Motor neuron (in vitro differentiated cells): ENCODE measurements around the gene SMARCA2. TPM values are rescaled to one million over a fixed set of nuclear protein-coding genes. Genes with fewer than 3 reads are reported as not detected.

Experiments used
- ATAC-seq, 8 experiments: fragments of 200-7000 bp; cut with Tn5 transposase; replicated peaks in 6 of 8; 2 replicates each; pipeline ENCODE4 v1.8.0; 2021; ENCODE audit warnings: mild to moderate bottlenecking in 8 of 8, moderate library complexity in 8 of 8
- H3K27ac ChIP-seq, 2 donors: fragments of 250-450 bp; sonication (Bioruptor Pico); 2 replicates each; pipeline ENCODE4 v1.9.0; 2021; ENCODE audit warnings: antibody characterized with exemption in 2 of 2, mild to moderate bottlenecking in 2 of 2, moderate library complexity in 1 of 2
- H3K4me1 ChIP-seq, 2 donors: fragments of 250-450 bp; sonication (Bioruptor Pico); replicated peaks in 1 of 2; 2 replicates each; pipeline ENCODE4 v1.6.1; 2021; ENCODE audit warnings: antibody characterized with exemption in 2 of 2, mild to moderate bottlenecking in 2 of 2, moderate library complexity in 1 of 2
- H3K4me3 ChIP-seq, 5 donors: fragments of 250-450 bp; sonication (Bioruptor Pico); 2 replicates each; pipeline ENCODE4 v1.9.0; 2021; ENCODE audit warnings: antibody characterized with exemption in 5 of 5, mild to moderate bottlenecking in 5 of 5, moderate library complexity in 4 of 5
- WGBS, 10 experiments: fragments of 450-650 bp; shearing (Covaris generic); methylation state at CpG; one replicate each; pipeline ENCODE4 v1.0.0; 2022; 5-methylcytosine and 5-hydroxymethylcytosine counted together
- in situ Hi-C, 9 experiments: fragments of 400-800 bp; cut with MboI; loops; one replicate each; pipeline ENCODE4 v1.15.0; 2021; ENCODE audit warnings: low sequenced_read_pairs in 9 of 9, low pct_unique_long_range_greater_than_20kb in 2 of 9; ENCODE audit not compliant: unreplicated experiment in 9 of 9
- total RNA-seq, 8 experiments: library from RNA; unstranded; fragments of 300-600 nt; gene quantifications; 2 replicates each; pipeline versions ENCODE4 v1.2.3 to v1.2.4, GENCODE V29; 2022

Gene SMARCA2
- total RNA-seq, 8 experiments from 2014 or later: 16.7 to 217 (median 66.6) TPM

DNA sequence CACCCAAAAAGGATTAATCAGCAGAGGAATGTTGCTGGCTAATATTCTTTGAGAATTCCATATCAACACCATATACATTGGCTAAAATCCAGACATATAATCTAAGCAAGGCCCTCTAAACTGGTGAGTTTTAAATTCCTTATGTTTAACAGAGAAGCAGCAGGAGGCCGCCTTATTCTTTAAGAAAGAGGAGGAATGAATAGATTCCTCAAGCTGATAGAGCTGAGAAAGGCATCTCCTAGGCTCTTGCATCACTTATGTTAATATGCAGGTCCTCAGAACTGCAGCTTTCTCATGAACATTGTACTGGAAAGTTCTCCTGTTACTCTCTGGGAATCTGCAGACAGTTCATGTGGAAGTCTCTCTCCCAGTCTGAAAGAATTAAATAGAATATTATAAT is 20.1 kb upstream of the SMARCA2 start:
- ATAC-seq: peak in 4 of 8 experiments; percentile 30 to 97 (median 94)
- in situ Hi-C loops: no loop called here
- H3K27ac ChIP-seq: no peak overlapping the region
- peaks cover 6 to 9% of the 10 kb centered on the region in 2 donors for H3K4me1 ChIP-seq
- 0 to 60% (median 29%) methylated on average over 1 of the region's 1 CpG; no CpG with 5 or more reads in 5 of the 10 experiments for WGBS, 10 experiments
- no peak overlapping the region for H3K4me3 ChIP-seq

DNA sequence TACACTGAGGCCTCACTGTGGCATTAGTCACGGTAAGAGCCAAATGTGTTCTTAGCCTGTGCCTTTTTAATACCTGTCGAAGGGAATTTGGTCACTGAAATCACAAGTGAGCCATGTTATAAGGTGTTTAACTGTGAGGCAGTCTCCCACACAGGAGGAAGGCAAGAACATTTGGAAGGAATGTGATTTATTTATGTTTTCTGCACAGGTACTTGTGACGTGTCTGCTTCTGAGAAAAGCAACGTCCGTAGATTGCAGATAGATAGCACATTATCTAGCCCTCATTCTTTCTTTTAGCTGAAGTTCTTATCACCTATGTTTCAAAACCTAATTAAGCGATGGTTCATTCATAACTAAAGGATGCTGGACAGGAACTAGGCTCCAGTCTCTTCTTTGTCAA is 19.0 kb upstream of the SMARCA2 start:
- no peak for ATAC-seq
- Histone ChIP-seq H3K4me1 (peaks cover 6 to 9% of the 10 kb centered on the region in 2 donors), H3K27ac (no peak overlapping the region), H3K4me3 (no peak overlapping the region)
- 57 to 100% (median 89%) methylated on average over 2 to 6 of the region's 6 CpGs for WGBS, 10 experiments
- in situ Hi-C loops: no loop called here

DNA sequence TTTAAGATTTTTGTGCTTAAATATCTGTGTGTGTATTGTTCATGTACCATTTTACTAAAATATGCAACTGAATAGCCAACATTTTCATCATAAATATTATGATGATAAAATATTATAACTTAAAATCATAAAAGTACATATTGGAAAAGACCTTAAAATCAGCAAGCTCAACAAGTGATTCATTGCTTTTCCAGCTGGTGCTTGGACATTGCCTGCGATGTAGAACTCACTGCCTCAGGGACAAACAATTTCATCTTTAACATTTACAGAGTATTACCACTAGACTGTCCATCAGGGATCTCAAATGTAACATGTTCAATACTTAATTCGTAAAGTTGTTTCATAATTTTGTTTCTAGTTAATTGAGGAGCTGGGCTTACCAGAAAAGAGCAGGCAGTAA is 17.5 kb upstream of the SMARCA2 start:
- no peak overlapping the region for H3K27ac ChIP-seq
- in situ Hi-C loops: no loop called here
- H3K4me1 ChIP-seq: peaks cover 6 to 9% of the 10 kb centered on the region in 2 donors
- 40 to 100% (median 78%) methylated on average over 1 to 2 of the region's 2 CpGs; no CpG with 5 or more reads in 2 of the 10 experiments for WGBS, 10 experiments
- H3K4me3 ChIP-seq: no peak overlapping the region
- ATAC-seq: no peak

DNA sequence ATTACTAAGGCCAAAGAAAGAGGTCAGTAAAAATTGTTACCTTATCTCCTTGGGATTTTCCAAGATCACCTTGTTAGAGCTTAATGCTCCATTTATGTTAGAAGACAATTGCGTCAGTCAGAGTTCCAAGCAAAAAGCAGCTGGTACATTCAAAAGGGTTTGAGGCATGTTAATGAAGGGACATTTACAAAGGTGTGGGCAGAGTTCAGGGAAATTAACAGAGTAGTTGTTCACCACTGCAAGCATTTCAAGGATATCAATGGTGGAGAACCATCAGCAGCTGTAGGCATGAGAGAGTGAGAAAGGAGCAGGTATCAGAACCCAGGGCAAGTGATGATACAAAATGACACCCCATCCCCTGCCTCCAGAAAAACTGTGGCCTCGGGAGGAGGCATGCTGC is 17.0 kb upstream of the SMARCA2 start:
- 0 to 100% (median 59%) methylated on average over 1 to 2 of the region's 2 CpGs; no CpG with 5 or more reads in 4 of the 10 experiments for WGBS, 10 experiments
- no peak overlapping the region for H3K4me3 ChIP-seq
- peak in 3 of 8 experiments; percentile 12 to 61 (median 57) for ATAC-seq
- H3K4me1 ChIP-seq: peaks cover 6 to 9% of the 10 kb centered on the region in 2 donors
- H3K27ac ChIP-seq: no peak overlapping the region
- in situ Hi-C loops: no loop called here

DNA sequence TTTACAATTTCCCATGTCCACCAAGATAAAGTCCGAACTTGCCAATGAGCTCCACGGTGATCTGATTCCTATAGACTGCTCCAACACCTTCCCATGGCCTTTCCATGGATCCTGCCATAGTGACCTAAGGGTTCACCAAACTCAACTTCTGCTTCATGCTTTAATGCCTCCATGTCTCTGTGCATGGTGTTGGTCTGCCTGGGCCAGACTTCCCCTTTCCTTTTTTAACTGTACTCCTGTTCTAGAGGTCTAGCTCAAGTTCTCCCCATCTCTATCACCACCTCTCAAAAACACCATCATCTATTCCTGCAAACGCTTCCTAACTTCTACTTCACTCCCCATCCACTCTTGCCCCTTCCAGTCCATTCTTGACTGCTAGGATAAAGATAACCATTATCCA is 14.8 kb upstream of the SMARCA2 start:
- H3K4me3 ChIP-seq: no peak overlapping the region
- H3K27ac ChIP-seq: no peak overlapping the region
- ATAC-seq: no peak
- WGBS, 10 experiments: 13 to 100% (median 85%) methylated on average over 1 to 3 of the region's 3 CpGs; no CpG with 5 or more reads in 2 of the 10 experiments
- H3K4me1 ChIP-seq: peaks cover 2 to 5% of the 10 kb centered on the region in 2 donors
- in situ Hi-C loops: no loop called here

DNA sequence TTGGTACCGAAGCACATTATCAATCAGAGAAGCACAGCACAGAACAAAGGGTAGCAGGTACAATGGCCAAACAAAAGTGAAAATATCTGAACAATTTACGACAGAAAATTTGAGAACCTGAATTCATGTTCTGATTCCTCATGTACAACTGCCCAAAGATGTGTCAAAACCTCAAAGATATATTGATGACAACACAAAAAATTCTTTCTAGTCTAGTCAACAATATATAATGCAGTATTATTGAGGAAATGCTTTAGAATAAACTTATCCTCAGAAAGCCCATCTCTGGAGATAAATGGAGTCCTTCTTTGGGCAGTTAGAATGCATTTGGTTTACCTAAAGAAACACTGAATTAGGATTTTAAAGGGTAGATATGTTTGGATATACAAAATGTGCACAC is 6.8 kb upstream of the SMARCA2 start:
- Histone ChIP-seq H3K4me3 (no peak overlapping the region), H3K4me1 (no peaks in the 10 kb centered on the region), H3K27ac (no peak overlapping the region)
- ATAC-seq: no peak
- in situ Hi-C loops: no loop called here
- 29 to 100% (median 78%) methylated on average over 1 to 2 of the region's 2 CpGs for WGBS, 10 experiments

DNA sequence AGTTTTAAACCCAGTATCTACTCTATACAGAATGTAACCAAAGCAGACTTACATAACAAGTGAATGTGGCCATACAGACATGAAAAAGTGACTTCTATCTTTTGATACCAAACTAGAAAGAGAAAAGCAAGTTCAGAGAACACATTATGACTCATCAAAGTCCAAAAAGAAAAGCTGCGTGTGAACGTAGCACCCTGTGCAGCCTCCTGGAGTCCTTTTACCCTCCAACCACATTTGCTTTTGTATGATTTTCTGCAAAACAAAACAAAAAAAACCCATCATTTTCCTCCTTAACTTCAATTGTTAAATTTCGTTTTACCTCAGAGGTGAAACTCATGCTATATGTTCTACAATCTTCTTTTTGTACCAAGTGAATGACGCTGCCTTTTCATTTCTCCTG is 2.8 kb upstream of the SMARCA2 start:
- H3K4me1 ChIP-seq: no peaks in the 10 kb centered on the region
- ATAC-seq: no peak
- 64 to 94% (median 81%) methylated on average over 1 to 4 of the region's 4 CpGs for WGBS, 10 experiments
- no peak overlapping the region for H3K27ac ChIP-seq
- no peak overlapping the region for H3K4me3 ChIP-seq
- in situ Hi-C loops: loop anchor here in 1 of 9 experiments (10.0 kb wide), 1 partner anchor 62 kb away; no protein-coding TSS in a partner anchor

DNA sequence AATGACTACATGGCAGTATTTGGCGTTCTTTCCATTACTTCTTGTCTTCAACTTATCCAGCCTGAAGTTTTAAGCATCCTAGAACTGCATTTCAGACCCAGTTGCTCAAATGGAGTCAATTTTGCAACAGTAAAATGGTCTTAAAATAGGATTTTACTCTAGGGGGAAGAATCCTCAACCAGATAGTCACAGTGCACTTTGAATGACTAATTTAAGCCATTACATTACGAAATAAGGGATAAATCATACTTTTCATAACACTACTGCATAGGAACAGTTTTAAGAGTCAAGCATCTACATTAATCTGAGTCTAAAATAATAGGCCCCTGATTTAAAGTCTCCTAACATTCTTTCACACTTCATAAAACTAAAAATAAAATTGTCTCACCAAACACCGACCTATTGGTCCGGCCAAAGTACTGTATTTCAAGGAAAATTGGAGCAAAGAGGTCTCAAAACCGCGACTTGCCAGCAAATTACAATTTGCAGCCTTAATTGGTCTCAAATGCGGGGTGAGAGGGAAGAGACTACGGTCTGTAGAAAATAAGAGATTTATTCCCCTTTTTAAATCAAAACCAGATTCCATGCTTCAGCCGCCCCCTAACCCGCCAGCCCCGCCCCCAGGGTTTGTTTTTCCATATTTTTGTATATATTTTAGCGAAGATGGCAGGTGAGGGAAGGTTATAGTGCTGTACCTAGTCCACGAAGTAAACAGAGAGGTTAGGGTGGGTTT is 1.2 kb upstream of the SMARCA2 start:
- in situ Hi-C loops: loop anchor here in 1 of 9 experiments (10.0 kb wide), 1 partner anchor 61 kb away; no protein-coding TSS in a partner anchor
- H3K4me1 ChIP-seq: peaks cover under 1 to 7% of the 10 kb centered on the region in 2 donors
- no peak overlapping the region for H3K27ac ChIP-seq
- no peak for ATAC-seq
- H3K4me3 ChIP-seq: peak overlapping the region; percentile 62 to 81 (median 67)
- WGBS, 10 experiments: 2 to 70% (median 33%) methylated on average over 2 to 13 of the region's 13 CpGs

DNA sequence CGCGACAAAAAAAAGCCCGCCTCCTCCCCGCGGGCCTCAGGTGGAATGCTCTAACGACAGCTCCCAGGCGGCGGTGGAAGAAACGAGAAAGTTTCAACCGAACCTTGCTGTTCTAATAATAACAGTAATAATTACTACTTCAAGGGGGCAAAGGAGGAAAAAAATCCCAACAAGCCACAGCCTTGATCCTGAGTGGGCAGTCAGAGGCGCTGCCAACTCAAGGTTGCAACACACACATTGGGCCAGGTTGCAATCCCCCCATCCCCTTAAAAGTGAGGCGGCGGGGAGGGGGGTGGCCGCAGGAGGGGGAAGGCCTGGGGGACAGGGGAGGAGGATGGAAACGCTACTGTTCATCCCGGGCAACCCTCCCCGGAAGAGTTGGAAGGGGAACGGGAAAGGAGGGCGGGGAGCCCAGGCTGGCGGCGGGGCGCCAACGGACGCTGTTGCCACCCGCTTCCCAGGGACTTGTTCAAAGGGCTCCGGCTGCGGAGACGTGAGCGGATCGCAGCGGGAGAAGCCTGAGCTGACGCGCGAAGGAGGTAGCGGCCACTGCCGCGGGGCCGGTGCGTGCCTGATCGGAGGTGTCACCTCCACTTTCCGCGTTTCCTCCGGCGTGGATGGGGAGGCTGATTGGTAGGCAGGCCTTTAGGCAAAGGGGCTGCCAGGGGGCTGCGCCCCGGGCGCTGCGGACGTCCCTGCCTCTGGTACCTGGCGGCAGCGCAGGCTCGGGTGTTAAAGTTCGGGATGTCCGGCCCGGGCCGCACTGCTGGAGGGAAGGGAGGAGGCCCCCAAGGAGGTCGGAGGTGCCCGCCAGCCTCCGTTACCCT is 647 bp downstream of the SMARCA2 start:
- peak in 3 of 8 experiments; percentile 0 for ATAC-seq
- WGBS, 10 experiments: 0 to 7% (median 0%) methylated on average over 2 to 8 of the region's 59 CpGs; no CpG with 5 or more reads in 6 of the 10 experiments
- peaks cover 6 to 11% of the 10 kb centered on the region in 2 donors for H3K4me1 ChIP-seq
- peak overlapping the region; percentile 22 to 28 for H3K27ac ChIP-seq
- in situ Hi-C loops: loop anchor here in 1 of 9 experiments (10.0 kb wide), 1 partner anchor 59 kb away; no protein-coding TSS in a partner anchor
- peak overlapping the region; percentile 62 to 81 (median 67) for H3K4me3 ChIP-seq

DNA sequence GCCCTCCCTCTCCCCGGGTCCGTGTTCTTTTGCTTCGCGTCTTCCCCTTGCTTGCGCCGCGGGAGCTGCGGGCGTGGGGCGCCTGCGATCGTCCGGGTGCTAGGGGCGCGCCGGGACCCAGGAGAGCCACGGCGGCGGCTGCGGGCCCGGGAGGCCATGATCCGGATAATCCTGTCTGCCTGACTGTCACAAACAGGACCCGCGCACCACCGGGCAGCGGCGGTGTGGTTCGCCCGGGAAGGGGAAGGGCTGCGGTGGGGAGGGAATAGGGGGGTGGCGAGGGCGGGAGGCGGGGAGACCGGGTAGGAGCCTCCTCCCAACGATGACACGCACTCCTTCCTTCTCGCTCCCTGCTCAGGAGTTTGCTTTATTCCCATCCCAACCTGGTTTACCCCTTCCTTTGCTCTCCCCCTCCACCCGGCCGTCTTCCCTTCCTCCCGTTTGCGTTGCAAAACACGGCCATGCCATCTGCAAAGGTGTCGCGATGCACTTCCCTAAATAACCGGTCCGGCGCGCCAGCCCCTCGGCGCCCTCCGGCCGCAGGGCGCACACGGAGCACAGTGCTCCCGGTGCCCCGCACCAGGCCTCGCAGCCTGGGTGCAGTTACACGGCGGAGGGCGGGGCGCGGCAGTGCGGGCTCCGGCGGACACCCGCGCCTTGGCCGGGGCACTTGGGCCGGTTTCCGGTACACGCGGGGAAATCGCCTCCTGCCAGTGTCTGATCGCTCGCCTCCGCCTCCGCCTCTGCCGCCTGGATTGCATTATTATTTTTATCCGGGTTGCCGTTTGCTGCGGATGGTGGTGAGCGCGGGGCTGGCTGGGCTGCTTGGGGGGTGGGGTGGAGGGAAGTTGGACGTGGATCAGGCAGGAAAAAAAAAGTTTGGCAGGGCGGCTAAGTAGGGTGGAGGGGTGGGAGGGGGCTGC is 1.5 kb downstream of the SMARCA2 start:
- peak; percentile 5 to 11 (median 9) for ATAC-seq
- WGBS, 10 experiments: 0 to 2% (median 0%) methylated on average over 3 to 26 of the region's 85 CpGs; no CpG with 5 or more reads in 5 of the 10 experiments
- peaks cover 6 to 11% of the 10 kb centered on the region in 2 donors for H3K4me1 ChIP-seq
- peak overlapping the region; percentile 62 to 81 (median 67) for H3K4me3 ChIP-seq
- in situ Hi-C loops: loop anchor here in 1 of 9 experiments (10.0 kb wide), 1 partner anchor 58 kb away; no protein-coding TSS in a partner anchor
- peak overlapping the region; percentile 28 to 39 for H3K27ac ChIP-seq

DNA sequence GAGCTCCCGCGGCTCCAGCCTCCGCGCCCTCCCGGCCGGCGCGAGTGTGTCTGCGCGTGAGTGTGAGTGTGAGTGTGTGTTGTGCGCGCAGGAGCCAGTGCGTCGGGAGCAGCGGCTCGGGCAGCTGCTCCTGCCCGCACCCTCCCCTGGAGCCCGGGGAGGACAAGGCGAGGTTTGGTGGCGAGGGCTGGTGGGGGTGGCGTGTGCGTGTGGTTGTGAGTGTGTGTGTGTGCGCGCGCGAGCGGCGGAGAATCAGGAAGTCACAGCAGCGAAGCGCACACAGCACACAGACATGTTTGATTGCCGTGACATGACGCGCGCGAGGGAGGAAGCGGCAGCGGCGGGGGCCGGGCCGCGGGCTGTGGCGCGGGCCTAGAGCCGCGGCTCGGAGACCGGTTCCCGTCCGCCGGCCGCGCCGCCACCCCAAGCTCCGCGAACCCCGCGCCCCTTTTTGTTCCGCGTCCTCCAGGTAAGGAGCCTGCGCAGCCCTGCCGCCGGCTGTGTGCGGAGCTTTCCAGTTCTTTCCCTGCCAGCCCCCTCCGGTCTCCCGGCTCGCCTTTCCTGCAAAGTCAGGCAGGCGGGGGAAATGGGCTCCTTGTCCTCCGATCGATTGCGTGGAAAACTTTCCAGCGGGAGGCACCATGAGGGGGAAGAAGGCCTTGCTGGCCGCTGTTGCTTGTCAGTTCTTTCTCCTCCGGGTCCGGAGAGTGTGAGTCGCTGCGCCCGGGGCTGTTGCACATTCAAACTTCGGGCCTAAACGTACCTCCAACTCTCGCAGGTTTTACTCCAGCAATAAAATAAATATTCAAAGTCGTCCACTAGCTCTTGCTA is 2.4 kb downstream of the SMARCA2 start:
- in situ Hi-C loops: loop anchor here in 1 of 9 experiments (10.0 kb wide), 1 partner anchor 57 kb away; no protein-coding TSS in a partner anchor
- ATAC-seq: peak; percentile 2 to 20 (median 14)
- WGBS, 10 experiments: 0 to 13% (median 0%) methylated on average over 3 to 19 of the region's 81 CpGs; no CpG with 5 or more reads in 4 of the 10 experiments

More for the DNA sequence above, 2.4 kb downstream of the SMARCA2 start:
- Histone ChIP-seq H3K27ac (peak overlapping the region in 1 of 2 donors; percentile 39), H3K4me1 (peaks cover 6 to 11% of the 10 kb centered on the region in 2 donors), H3K4me3 (peak overlapping the region; percentile 62 to 81 (median 67))
